Hematopoietic multipotent progenitor cell treated with erythropoietin and hydrocortisone succinate and interleukin-3 and kit ligand, for 8 days (in vitro differentiated cells): ENCODE measurements around the gene PRTFDC1.
"Not testable (repeated sequence)": the region's sequence is repeated elsewhere in the genome, so short reads cannot be mapped to it uniquely, and the experiment has no call there.

Experiments used
- DNase-seq: peaks from one replicate; pipeline ENCODE4 v3.0.0-alpha.2; 2015

Gene PRTFDC1

DNA sequence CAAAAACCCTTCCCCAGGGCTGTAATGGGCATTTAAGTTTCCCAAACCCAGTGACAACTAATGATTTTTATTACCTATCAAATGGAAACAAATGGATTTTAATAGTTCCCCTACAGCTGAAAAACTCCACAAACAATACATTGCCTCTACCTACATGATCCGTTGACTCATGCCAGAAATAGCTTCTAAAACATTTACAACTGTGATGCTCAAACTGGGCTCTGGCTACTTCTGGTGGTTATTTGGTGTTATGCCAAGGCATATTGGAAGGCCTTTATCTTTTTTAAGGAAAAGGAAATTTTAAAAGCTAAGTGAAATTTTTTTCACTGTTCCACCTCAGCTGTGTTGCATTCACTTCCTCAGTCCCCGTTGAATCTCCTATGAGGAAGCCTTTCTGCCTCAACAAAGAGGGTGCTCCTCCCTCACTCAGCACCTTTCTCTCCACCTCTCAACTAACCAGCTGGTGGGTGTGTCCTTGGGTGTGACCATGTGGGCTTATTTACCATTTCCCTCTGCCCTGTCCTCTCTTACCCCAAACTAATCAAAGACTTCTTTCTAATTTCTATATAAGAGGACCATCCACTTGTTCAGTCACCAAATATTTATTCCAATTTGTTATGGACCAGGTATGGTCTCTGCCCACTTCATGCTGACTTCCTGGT is 82.9 kb downstream of the PRTFDC1 start:
- no peak for DNase-seq

DNA sequence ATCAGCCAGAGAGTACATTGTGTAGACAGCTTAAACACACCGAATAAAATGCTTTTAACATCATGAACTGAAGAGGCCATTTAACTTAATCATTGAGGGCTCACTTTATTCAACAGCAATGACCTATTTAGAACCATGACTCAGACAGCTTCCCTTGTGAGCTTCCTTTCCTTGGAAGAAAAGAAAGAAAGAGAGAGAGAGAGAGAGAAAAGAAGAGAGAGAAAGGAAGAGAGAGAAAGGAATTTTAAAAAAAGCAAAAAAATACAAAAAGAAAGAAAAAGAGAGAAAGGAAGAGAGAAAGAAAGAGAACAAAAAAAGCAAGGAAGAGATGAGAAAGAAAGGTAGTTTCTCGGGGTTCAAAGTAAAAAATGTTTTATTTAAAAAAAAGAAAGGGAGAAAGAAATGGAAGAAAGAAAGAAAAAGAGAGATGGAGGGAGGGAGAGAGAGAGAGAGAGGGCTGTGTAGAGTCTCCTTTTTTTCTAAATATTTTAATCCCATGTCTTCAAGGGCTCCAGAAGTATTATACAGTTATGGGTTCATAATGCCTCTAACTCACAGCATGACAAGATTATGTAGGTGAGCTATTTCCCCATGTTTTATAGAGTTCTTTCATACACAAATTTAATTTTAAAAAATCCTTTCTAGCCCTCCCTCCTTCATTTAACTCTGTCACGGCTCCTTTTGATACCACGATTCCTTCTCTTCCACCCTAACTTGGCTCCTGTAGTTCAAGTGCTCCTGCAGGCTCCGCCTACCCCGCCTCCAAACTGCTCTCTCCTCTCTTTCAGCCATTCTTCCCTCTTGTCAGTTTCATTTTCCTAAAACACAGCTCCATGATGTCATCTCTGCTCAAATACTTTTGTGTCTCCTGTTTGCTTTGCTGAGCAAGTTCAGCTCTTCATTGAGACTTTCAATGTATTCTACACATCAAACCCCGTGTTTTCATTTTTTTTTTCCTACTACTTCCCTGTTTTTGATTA is 85.5 kb downstream of the PRTFDC1 start:
- DNase-seq = peak; percentile 31

DNA sequence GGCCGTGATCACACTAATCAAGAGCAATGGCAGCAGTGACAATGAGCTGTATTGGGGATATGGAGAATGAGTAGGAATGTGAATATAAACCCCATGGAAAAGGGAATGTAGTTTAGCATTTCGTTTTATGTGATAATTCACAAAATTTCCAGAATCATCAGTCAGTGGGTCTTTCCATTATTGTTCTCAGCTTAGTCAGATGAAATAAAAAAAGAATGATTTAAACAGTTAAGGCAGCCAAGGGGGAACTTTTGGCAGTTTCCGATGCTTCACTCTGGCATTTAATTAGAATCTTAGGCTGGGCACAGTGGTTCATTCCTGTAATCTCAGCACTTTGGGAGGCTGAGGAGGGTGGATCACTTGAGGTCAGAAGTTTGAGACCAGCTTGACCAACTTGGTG is 86.6 kb downstream of the PRTFDC1 start:
- no peak for DNase-seq

DNA sequence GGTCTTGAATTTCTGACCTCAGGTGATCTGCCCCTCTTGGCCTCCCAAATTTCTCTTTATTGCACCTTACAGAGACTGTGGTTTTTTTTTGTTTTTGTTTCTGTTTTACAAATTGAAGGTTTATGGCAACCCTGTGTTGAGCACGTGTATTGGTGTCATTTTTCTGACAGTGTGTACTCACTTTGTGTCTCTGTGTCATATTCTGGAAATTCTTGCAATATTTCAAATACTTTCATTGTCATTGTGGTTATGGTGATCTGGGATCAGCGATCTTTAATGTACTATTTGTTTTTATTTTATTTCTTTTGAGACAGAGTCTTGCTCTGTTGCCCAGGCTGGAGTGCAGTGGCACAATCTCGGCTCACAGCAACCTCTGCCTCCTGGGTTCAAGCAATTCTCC is 89.8 kb downstream of the PRTFDC1 start:
- DNase-seq = no peak

DNA sequence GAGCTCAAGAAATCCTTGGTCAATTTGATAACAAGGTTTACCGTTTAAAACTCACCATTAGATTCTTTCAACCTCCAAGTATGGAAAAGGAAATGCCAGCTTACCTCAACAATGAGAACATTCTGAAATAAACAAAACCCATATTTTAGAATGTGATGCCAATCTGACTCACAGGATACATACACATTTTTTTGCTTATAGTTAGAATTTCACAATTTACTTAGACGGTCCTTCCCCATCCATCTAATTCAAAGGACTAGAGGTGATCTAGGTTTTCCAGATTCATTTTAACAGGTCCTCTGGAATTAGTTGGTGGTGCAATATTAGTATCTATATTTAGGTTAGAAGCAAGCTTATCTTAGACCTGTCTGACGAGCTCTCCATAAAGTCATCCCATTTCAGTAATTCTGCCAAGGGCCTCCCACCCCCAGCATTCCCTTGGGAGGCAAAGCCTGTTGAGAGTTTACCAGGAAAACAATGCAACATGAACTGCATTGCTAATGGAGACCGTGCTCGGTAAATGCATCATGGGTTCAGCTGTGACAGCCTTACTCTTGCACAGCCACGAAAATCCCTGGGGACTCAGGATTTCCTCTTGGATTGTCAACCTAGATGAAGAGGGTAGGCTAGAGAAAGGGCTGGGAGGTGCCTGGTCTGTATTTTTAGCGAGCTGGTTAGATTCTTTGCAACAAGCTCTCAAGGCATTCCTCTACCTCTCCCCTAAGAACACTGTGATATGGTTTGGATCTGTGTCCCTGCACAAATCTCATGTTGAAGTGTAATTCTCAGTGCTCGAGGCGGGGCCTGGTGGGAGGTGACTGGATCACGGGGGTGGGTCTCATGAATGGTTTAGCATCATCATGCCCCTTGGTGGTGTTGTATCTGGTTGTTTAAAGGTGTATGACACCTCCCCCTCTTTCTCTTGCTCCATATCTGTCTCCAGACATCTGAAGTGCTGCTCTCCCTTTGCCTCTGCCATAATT is 93.8 kb downstream of the PRTFDC1 start:
- no peak for DNase-seq

DNA sequence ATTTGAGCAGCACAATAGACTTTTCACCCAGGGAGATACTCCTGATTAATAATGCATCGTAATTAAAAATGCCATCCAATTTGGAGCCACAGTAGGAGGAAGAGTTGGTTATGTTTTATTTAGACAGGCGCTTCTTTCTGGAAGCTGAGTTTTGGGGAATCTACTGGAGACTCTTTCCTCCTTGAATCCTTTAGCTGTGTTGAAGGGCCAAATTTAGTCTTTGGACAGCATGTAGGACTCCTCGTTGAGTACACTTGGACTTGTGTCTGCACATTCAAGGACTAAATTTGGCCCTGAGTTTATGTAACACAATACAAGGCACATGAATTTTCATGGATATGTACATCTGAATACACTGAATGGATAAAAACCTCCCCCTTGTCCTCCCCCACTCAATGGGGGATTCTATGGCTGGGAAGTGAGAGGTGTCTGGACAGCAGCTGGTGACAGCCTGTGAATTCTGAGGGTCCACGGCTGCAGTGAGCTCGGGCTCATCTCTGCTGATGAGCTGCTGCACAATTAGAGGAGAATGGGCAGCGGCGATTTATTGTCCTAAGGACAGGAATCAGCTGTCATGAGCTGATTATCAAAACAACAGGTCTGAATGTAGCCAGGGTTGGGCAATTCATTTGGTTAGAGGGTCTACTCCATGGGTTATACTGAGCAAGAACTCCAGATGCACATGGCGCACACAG is 95.2 kb downstream of the PRTFDC1 start:
- no peak for DNase-seq

DNA sequence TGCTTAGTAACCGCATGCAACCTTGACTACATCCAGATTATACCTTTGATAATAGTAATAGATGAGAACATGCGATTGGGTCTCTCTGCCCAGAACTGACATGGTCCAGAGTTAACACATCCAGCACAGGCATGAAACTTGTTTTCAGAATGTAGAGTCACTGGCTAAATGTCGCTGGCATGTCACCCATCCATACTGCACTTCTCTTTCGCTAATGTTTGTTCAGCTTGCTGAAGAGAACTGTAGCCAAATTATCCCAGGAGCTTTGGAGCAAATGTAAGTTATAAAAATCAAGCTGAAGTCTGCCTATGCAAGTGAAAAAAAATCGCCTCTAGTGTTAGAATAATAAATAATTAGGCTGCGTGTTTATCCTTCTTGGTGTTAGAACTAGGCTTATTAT is 98.2 kb downstream of the PRTFDC1 start:
- no peak for DNase-seq

DNA sequence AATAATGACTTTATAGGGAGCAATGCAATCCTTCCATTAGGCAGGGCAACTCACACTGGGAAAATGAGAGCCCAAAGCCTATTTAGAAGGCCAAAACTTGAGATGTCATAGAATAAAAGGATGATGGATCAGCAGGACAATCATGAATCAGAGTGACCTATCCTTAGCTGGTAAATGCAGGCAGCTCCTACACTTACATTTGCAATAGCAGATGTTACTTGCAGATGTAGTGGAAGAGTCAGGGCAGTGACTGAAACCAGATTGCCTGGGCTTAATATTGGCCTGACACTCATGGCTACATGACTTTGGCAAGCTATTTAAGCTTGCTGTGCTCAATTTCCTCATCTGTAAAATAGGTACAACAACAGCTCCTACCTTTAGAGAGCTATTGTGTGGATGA is 98.7 kb downstream of the PRTFDC1 start:
- no peak for DNase-seq

DNA sequence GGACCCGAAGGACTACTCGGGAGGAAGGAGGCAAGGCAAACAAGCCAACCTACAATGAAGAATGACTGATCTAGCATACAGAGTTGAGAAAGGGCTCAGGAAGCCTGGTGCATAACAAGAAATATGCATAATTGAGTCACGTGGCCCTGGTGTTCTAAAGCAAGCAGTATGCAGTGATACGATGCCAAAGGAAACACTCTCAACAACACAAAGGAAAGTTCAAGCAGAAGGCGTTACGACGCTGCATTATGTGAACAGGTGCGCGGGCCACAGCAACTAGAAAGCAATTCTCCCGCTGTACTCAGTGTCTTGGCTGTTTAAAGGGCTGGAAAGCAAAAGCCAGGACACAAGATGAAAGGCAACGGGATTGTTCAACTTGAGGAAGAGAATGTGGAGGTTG is 100.8 kb downstream of the PRTFDC1 start:
- no peak for DNase-seq

DNA sequence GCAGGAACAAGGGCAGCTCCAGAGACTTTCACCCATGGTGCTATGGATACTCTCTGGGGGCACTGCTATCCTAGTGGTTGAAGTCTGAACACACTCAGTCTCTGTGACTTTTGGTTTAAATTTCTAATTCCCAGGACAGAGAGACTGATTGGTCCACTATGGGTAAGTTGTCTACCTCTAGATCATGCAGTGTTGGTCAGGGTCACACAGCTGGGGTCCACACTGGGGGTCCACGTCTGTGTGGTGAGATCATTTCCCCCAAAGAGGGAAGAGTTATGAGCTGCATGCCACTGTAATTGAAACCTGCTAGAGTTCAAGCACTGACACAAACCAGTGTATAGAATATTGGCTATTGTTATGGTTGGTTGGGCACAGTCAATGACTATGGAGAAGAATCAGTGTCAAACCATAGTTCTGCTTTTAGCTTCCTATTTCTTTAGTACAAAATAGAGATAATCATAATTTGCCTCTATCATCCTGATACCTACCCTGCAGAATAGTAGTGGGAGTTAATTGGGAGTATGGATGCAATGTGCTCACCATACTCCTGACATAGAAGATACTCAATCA is 101.6 kb downstream of the PRTFDC1 start:
- no peak for DNase-seq

DNA sequence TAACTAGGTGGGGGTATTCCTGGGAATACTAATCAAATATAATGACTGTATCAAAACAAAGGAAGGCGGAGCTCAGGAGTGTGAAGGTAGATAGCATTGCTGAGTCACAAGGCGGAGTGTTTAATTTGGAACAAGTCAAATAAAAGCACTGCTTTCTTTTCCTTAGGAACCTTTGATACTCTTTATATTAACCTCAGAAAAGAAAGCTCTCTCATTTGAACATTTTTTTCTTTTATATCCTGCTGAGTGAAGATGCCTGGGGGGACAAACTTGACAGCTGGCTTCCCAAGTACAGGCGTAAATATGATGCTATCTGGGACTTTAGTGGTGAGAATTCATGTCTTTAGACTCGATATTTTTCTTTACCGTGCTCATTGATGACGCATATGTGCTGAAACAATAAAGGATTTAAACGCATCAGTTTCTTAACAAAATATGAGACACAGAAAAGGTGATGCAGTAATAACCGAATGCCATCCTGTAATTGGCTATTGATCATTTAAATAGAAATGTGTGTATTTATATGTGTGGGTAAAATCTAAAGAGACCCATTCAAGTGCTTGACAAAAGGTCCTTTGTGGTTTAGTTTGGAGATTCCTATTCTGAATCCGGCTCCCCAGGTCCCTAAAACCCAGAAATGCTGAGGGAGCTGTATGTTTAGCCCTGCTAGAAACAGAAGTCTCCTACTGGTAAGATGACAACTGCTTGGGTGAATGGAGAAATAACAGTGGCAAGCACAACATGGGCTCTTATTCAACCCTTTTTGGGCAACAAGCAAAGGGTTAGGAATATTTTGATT is 102.7 kb downstream of the PRTFDC1 start:
- DNase-seq = no peak

DNA sequence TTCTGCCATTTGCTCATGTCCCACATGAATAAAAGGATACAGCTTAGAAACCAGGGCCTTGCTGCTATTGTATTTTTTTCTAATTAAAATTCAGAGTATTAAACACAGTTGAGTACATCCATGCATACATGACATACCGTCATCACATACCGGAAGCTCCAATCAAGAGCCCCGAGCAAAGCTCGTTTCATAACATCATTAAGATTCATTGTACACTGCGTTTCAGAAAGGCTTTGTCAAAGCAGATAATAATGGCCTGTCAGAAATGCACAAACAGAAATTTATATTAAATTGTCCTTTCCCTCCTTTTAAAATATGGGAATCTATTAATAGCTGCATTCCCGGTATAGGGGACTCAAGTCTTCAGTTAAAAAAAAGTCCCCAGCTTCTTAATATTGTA is 103.4 kb downstream of the PRTFDC1 start:
- no peak for DNase-seq

DNA sequence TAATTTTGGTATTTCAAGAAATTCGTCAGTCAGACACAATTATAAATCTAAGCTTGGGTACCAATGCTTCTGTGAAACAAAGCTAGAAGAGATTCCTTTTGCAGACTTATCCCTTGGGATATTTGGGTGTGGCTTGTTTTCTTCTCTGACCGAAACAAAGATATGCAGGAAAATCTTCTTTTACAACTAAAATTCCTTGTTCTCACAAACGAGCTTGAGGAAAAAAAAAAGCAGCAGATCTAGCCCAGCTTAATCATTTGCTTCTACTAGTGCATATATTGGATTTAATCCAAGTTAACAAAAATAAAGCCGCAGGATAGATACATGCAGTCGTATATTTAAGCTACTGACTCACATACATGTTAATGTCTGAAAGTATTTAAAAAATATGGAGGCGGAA is 104.2 kb downstream of the PRTFDC1 start:
- DNase-seq = no peak

DNA sequence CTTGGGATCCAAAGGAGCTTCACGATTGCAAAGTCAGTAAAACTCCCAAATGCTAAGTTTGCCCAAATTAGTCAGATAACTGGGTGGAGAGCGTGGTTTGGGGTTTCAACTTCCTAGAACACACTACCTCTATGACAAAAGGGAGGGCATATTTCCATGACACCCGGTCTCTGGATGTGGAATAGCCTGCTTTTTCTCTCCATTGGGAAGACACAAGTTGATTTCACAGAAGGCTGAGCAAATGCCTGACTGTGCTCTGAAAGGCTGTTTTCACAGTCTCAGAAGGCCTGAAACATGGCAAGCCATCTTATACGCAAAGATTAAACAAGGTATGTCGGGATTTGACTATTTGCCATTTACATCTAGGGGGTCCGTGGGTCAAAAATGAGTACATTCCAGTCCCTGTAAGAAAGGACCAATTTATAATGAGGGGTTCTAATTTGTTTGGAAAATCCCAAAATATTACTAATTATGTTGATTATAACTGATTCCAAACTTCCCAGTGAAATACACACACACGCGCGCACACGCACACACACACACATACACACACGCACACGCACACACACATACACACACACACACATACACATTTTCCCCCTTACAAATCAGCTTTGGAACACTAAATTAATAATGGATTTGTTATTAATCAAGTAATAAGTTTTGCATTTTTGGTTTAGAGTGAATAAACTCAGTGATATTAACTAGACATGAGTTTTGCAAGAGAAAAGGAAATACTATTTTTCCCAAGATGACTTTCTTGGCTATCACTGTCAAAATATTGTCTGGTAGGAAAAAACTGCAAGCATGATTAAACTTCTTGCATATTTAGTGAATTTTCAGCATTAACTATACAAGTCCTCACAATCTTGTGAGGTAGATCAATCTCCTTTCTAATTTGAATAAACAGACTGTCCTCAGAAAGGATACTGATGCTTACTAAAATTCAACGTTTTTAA is 105.0 kb downstream of the PRTFDC1 start:
- no peak for DNase-seq

DNA sequence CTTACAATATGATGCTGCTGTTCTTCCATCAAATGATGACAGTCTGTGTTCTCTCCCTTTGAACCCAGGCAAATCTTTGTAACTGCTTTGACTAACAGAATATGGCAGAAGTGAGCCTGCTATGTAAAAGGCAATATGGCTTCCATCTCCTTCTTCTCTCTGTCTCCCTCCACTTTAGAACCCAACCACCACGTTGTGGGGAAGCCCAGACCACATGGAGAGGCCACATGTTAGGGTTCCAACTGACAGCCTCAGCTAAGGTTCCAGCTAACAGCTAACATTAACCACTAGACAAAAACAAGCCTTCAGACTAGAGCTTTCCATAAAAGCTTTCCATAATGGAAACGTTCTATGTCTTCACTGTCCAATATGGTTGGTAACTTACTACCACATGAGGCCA is 107.7 kb downstream of the PRTFDC1 start:
- no peak for DNase-seq

DNA sequence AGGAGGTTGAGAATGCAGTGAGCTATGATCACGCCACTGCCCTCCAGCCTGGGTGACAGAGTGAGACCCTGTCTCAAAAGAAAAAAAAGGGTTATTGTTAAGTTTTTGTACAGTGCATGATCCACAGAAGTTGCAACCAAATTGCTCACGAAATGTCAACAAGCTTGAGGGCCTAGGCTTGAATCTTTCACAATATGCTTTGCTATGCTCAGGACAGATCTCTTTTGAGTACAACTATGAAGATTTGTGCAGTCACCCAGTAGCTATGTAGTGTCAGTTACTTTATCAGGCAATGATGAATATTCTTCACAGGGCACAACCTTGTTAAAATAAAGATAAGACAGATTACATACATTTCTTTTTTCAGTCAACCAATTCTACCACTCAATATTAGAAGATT is 109.2 kb downstream of the PRTFDC1 start:
- DNase-seq = no peak

DNA sequence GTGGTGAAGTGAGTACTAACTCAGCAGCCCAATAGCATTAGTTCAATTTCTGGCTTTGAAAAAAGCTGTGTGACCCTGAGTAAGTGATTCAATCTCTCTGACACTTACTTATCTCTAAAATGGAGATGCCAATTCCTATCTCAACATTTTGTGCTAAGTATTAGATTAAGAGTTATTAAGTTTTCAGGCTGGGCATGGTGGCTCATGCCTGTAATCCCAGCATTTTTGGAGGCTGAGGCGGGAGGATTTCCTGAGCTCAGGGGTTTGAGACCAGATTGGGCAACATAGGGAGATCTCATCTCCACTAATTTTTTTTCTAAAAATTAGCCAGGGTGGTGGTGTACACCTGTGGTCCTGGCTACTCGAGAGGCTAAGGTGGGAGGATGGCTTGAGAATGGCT is 109.5 kb downstream of the PRTFDC1 start:
- DNase-seq = no peak

DNA sequence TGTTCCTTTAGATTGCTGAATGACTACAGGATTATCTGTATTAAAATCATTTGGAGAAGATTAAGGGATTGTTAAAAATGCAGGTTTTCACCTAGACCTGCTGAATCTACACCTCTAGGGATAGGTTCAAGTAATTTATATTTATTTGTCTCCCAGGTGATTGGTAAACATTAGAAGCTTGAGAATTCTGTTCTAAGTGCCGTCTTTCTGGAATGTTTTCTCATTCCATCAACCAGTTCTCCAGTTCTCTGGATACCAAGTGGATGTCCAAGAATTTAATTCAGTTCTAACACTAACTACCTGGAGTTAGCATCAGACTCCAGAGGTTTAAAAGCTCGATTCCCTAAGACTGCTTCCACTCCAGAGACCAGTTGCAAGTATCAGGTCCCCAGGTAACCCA is 110.9 kb downstream of the PRTFDC1 start:
- DNase-seq = no peak

DNA sequence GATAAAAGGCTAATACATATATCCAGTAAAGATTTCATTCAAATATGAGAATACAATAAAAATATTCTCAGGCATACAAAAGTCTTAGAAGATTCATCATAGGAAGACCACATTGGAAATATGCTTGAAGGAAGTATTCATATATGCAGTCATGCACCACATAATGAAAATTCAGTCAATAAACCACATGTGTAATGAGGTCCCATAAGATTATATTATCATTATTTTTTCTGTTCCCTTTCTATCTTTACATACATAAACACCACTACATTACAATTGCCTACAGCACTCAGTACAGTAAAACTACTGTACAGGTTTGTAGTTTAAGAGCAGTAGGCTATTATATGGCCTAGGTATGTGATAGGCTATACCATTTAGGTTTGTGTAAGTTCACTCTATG is 111.6 kb downstream of the PRTFDC1 start:
- no peak for DNase-seq

DNA sequence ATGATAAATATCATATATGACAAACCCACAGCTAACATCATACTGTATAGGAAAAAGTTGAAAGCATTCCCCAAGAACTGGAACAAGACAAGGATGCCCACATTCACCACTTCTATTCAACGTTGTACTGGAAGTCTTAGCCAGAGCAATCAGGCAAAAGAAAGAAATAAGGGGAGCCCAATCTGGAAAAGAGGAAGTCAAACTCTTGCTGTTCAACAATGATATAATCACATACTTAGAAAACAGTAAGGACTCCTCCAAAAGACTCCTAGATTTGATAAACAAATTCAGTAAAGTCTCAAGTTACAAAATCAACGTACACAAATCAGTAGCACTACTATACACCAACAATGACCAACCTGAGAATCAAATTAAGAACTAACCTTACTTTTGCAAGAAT is 114.6 kb downstream of the PRTFDC1 start:
- DNase-seq = not testable (repeated sequence)
